Loucy (cell line): ENCODE results near the gene TFG.

ENCODE experiments used
- H2AFZ ChIP-seq: fragments of 200-600 bp; sonication (generic); 2 replicates; pipeline ENCODE4 v1.6.0; 2016; ENCODE audit warnings: antibody characterized with exemption, mild to moderate bottlenecking, low read length, moderate library complexity
- H3F3A ChIP-seq: fragments of 200-600 bp; 2 replicates; pipeline ENCODE4 v1.6.0; 2016; ENCODE audit warnings: antibody characterized with exemption, low read depth, mild to moderate bottlenecking
- H3K27me3 ChIP-seq: fragments of 200-600 bp; sonication (generic); 2 replicates; pipeline ENCODE4 v1.6.1; 2014; ENCODE audit warnings: low read length, mild to moderate bottlenecking; ENCODE audit not compliant: insufficient read depth, poor library complexity, severe bottlenecking
- H3K36me3 ChIP-seq: fragments of 200-600 bp; sonication (generic); 2 replicates; pipeline ENCODE4 v1.6.1; 2016; ENCODE audit warnings: low read length; ENCODE audit not compliant: insufficient read depth
- H3K4me1 ChIP-seq: fragments of 200-600 bp; sonication (generic); 2 replicates; pipeline ENCODE4 v1.5.1; 2014; ENCODE audit warnings: low read length, mild to moderate bottlenecking; ENCODE audit not compliant: insufficient read depth, poor library complexity, severe bottlenecking
- H3K4me2 ChIP-seq: fragments of 200-600 bp; sonication (generic); 2 replicates; pipeline ENCODE4 v1.6.0; 2014; ENCODE audit warnings: antibody characterized with exemption, low read length, low read depth, mild to moderate bottlenecking; ENCODE audit not compliant: poor library complexity, severe bottlenecking
- H3K4me3 ChIP-seq: fragments of 200-600 bp; sonication (generic); 2 replicates; pipeline ENCODE4 v1.5.1; 2014; ENCODE audit warnings: low read length, mild to moderate bottlenecking, mixed read lengths; ENCODE audit not compliant: poor library complexity, severe bottlenecking
- H3K79me2 ChIP-seq: fragments of 200-600 bp; sonication (generic); 2 replicates; pipeline ENCODE4 v1.6.1; 2014; ENCODE audit warnings: low read length; ENCODE audit not compliant: insufficient read depth
- H3K9ac ChIP-seq: fragments of 200-600 bp; sonication (generic); 2 replicates; pipeline ENCODE4 v1.6.0; 2014; ENCODE audit warnings: mild to moderate bottlenecking, low read depth, low read length, moderate library complexity; ENCODE audit not compliant: poor library complexity, severe bottlenecking
- H3K9me2 ChIP-seq: fragments of 200-600 bp; sonication (generic); replicated peaks from 2 replicates; pipeline ENCODE4 v1.6.1; 2016; ENCODE audit warnings: low read depth, low read length, mixed read lengths
- H3K9me3 ChIP-seq: fragments of 200-600 bp; sonication (generic); 2 replicates; pipeline ENCODE4 v1.6.1; 2014; ENCODE audit warnings: mild to moderate bottlenecking, antibody characterized with exemption, low read length, low read depth; ENCODE audit not compliant: insufficient read depth
- H4K20me1 ChIP-seq: fragments of 200-600 bp; sonication (generic); 2 replicates; pipeline ENCODE4 v1.6.0; 2014; ENCODE audit warnings: antibody characterized with exemption, low read length, mild to moderate bottlenecking; ENCODE audit not compliant: insufficient read depth, poor library complexity, severe bottlenecking
- EZH2phosphoT487 ChIP-seq: fragments of 200-600 bp; IDR thresholded peaks from 2 replicates; pipeline ENCODE4 v1.6.1; 2018; ENCODE audit warnings: antibody characterized with exemption, mild to moderate bottlenecking, moderate library complexity, borderline replicate concordance
- TF ChIP-seq, protein P1 (sequence below): fragments of 200-600 bp; sonication (generic); conservative IDR thresholded peaks from 2 replicates; pipeline ENCODE4 v1.5.1; 2014; ENCODE audit warnings: mild to moderate bottlenecking, antibody characterized with exemption, low read length

TFG gene

GRCh38 chr3:100732435-100732834 is 23.1 kb downstream of the TFG start:
- no peak for TF ChIP-seq EZH2phosphoT487
- TF ChIP-seq, protein P1, sequence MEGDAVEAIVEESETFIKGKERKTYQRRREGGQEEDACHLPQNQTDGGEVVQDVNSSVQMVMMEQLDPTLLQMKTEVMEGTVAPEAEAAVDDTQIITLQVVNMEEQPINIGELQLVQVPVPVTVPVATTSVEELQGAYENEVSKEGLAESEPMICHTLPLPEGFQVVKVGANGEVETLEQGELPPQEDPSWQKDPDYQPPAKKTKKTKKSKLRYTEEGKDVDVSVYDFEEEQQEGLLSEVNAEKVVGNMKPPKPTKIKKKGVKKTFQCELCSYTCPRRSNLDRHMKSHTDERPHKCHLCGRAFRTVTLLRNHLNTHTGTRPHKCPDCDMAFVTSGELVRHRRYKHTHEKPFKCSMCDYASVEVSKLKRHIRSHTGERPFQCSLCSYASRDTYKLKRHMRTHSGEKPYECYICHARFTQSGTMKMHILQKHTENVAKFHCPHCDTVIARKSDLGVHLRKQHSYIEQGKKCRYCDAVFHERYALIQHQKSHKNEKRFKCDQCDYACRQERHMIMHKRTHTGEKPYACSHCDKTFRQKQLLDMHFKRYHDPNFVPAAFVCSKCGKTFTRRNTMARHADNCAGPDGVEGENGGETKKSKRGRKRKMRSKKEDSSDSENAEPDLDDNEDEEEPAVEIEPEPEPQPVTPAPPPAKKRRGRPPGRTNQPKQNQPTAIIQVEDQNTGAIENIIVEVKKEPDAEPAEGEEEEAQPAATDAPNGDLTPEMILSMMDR = no peak
- Histone ChIP-seq H4K20me1 (peaks cover 10% of the 10 kb centered on the region), H3K4me2 (no peak overlapping the region), H3K79me2 (peaks cover 33% of the 10 kb centered on the region), H3K9me2 (no peaks in the 10 kb centered on the region), H3K9me3 (no peaks in the 10 kb centered on the region), H3K4me1 (no peaks in the 10 kb centered on the region), H3K27me3 (no peaks in the 10 kb centered on the region), H3F3A (no peaks in the 10 kb centered on the region), H3K4me3 (no peak overlapping the region), H3K9ac (no peak overlapping the region), H2AFZ (no peak overlapping the region), H3K36me3 (peaks cover 89% of the 10 kb centered on the region)

- H3K9me2 ChIP-seq = no peaks in the 10 kb centered on the region
- H3K36me3 ChIP-seq = peaks cover 96% of the 10 kb centered on the region
- H3F3A ChIP-seq = no peaks in the 10 kb centered on the region
- no peaks in the 10 kb centered on the region for H3K4me1 ChIP-seq
- H3K79me2 ChIP-seq = peaks cover 26% of the 10 kb centered on the region
- no peaks in the 10 kb centered on the region for H3K27me3 ChIP-seq
- H3K9me3 ChIP-seq = no peaks in the 10 kb centered on the region
- H4K20me1 ChIP-seq = no peaks in the 10 kb centered on the region
- no peak overlapping the region for H3K4me3 ChIP-seq
- no peak overlapping the region for H3K4me2 ChIP-seq
- no peak for TF ChIP-seq EZH2phosphoT487
- TF ChIP-seq, protein P1 = peak; percentile 59
- no peak overlapping the region for H2AFZ ChIP-seq
- H3K9ac ChIP-seq = no peak overlapping the region
Measured at GRCh38 chr3:100737334-100737733, 28.0 kb downstream of the TFG start.

- no peak overlapping the region for H3K4me2 ChIP-seq
- H3K79me2 ChIP-seq = peaks cover 2% of the 10 kb centered on the region; the same call in 1 of the 2 replicates
- H3K27me3 ChIP-seq = no peaks in the 10 kb centered on the region
- H3K9me3 ChIP-seq = no peaks in the 10 kb centered on the region
- TF ChIP-seq, protein P1 = no peak
- no peak for TF ChIP-seq EZH2phosphoT487
- H2AFZ ChIP-seq = no peak overlapping the region
- H3K4me1 ChIP-seq = no peaks in the 10 kb centered on the region
- no peaks in the 10 kb centered on the region for H3K9me2 ChIP-seq
- no peaks in the 10 kb centered on the region for H4K20me1 ChIP-seq
- H3F3A ChIP-seq = no peaks in the 10 kb centered on the region
- H3K9ac ChIP-seq = no peak overlapping the region
- no peak overlapping the region for H3K4me3 ChIP-seq
- H3K36me3 ChIP-seq = peaks cover 95% of the 10 kb centered on the region
Measured at GRCh38 chr3:100740207-100740606, 30.9 kb downstream of the TFG start.
